ENCODE measurements around the gene BPIFB2.

Gene BPIFB2

DNA sequence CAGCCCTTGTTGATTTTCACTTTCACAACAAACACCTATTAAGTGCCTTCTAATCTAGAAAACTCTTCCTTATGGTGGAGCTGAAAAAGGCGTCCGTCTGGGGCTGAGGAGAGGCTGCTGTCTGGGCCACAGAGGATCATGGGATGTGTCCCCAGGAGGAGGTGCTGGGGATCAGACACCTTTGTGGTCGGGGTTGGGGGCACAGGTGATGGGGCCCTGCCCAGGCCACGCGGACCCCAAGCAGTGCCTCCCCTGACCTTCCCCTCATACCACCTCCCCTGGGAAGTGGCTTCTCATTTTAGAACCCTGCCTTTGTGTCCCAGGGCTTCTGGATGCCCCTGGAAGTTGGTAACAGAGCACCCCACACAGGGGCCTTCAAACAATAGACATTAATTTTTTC is 44.3 kb upstream of the BPIFB2 start:
- in situ Hi-C loops (cut with MboI; ENCODE audit: low pct_unique_long_range_greater_than_20kb, low sequenced_read_pairs, unreplicated experiment), result no loop called here
- TF ChIP-seq, protein P1, sequence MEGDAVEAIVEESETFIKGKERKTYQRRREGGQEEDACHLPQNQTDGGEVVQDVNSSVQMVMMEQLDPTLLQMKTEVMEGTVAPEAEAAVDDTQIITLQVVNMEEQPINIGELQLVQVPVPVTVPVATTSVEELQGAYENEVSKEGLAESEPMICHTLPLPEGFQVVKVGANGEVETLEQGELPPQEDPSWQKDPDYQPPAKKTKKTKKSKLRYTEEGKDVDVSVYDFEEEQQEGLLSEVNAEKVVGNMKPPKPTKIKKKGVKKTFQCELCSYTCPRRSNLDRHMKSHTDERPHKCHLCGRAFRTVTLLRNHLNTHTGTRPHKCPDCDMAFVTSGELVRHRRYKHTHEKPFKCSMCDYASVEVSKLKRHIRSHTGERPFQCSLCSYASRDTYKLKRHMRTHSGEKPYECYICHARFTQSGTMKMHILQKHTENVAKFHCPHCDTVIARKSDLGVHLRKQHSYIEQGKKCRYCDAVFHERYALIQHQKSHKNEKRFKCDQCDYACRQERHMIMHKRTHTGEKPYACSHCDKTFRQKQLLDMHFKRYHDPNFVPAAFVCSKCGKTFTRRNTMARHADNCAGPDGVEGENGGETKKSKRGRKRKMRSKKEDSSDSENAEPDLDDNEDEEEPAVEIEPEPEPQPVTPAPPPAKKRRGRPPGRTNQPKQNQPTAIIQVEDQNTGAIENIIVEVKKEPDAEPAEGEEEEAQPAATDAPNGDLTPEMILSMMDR (IDR thresholded peaks at IDR 0.05; ENCODE audit: extremely low read depth, insufficient read depth, missing control alignments), result no peak
- no peak for DNase-seq (ENCODE audit: low spot score)

DNA sequence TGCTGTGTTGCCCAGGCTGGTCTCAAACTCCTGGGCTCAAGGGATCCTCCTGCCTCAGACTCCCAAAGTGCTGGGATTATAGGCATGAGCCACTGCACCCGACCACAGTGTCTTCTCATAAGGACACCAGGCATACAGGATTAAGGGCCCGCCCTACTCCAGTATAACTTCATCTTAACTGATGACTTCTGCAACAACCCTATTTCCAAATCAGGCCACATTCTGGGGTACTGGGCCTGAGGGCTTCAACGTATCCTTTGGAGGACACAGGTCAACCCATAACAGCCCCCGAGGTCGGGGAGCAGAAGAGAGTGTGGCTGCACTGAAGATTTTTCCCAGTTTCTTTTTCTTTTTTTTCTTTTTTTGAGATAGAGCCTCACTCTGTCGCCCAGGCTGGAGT is 42.9 kb upstream of the BPIFB2 start:
- in situ Hi-C loops (cut with MboI; ENCODE audit: low pct_unique_long_range_greater_than_20kb, low sequenced_read_pairs, unreplicated experiment), result no loop called here
- TF ChIP-seq, protein P1 (IDR thresholded peaks at IDR 0.05; ENCODE audit: extremely low read depth, insufficient read depth, missing control alignments), result no peak
- DNase-seq (ENCODE audit: low spot score), result no peak

DNA sequence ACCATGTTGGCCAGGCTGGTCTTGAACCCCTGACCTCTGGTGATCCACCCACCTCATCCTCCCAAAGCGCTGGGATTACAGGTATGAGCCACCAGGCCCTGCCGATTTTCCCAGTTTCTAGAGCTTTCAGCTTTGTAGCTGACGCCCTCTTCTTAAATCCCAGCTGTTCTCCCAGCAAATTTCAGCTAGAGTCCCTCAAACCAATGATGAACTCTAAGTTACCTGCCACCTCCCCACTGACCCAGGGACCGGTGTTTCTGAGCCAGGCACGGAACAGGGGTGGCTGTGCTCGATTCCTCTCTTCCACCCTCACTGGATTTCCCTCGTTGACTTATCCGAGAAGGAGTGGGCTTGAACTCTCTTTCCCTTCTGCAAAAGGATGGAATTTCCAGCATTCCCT is 42.4 kb upstream of the BPIFB2 start:
- in situ Hi-C loops (cut with MboI; ENCODE audit: low pct_unique_long_range_greater_than_20kb, low sequenced_read_pairs, unreplicated experiment), result no loop called here
- DNase-seq (ENCODE audit: low spot score), result no peak
- TF ChIP-seq, protein P1 (IDR thresholded peaks at IDR 0.05; ENCODE audit: extremely low read depth, insufficient read depth, missing control alignments), result no peak

- TF ChIP-seq, protein P1 (IDR thresholded peaks at IDR 0.05; ENCODE audit: extremely low read depth, insufficient read depth, missing control alignments), result no peak
- DNase-seq (ENCODE audit: low spot score), result peak; percentile 2
These were observed 41.7 kb upstream of the BPIFB2 start for GRCh38 chr20:32965581-32966373.

GRCh38 chr20:32966382-32966781 is 41.1 kb upstream of the BPIFB2 start:
- TF ChIP-seq, protein P1 (IDR thresholded peaks at IDR 0.05; ENCODE audit: extremely low read depth, insufficient read depth, missing control alignments), result no peak
- in situ Hi-C loops (cut with MboI; ENCODE audit: low pct_unique_long_range_greater_than_20kb, low sequenced_read_pairs, unreplicated experiment), result no loop called here
- DNase-seq (ENCODE audit: low spot score), result peak; percentile 2

More at GRCh38 chr20:32965581-32966373, 41.7 kb upstream of the BPIFB2 start:
- in situ Hi-C loops (cut with MboI; ENCODE audit: low pct_unique_long_range_greater_than_20kb, low sequenced_read_pairs, unreplicated experiment), result no loop called here

GRCh38 chr20:32966881-32967781 is 40.4 kb upstream of the BPIFB2 start:
- DNase-seq (ENCODE audit: low spot score), result peak; percentile 29
- in situ Hi-C loops (cut with MboI; ENCODE audit: low pct_unique_long_range_greater_than_20kb, low sequenced_read_pairs, unreplicated experiment), result no loop called here

More at GRCh38 chr20:32966881-32967781, 40.4 kb upstream of the BPIFB2 start:
- TF ChIP-seq, protein P1 (IDR thresholded peaks at IDR 0.05; ENCODE audit: extremely low read depth, insufficient read depth, missing control alignments), result no peak
